Measurements from ENCODE around the gene AURKAIP1.
"Not testable (repeated sequence)": the region's sequence is repeated elsewhere in the genome, so short reads cannot be mapped to it uniquely, and the experiment has no call there.

The AURKAIP1 gene

GRCh38 chr1:1387098-1388077 is 12.4 kb upstream of the AURKAIP1 start:
- DNase-seq (ENCODE audit: low read depth in 2 of 2): no peak

DNA sequence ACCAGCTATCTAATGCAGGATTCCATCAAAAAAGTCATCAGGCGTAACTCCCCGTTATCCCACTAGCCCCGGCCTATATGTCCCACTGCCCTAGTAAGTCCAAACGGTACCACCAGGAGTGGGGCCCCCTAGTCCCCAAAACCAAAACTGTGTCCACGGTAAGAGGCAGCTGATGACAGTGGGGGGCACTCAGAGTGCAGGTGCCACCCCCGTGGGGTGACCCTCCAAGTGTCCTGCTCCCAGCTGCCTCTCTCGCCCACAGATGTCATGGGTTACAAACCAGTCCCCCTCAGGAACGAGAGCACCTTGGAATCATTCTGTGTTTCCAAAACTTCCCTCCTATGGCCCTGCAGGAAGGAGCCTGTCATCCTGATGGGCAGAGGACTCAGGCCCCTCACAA is 10.9 kb upstream of the AURKAIP1 start:
- DNase-seq (ENCODE audit: low read depth in 2 of 2): no peak

- not testable (repeated sequence) for DNase-seq (ENCODE audit: low read depth in 2 of 2)
These were observed 10.3 kb upstream of the AURKAIP1 start for GRCh38 chr1:1385339-1385738.

GRCh38 chr1:1381294-1381693 is 6.3 kb upstream of the AURKAIP1 start:
- DNase-seq (ENCODE audit: low read depth in 2 of 2): no peak

DNA sequence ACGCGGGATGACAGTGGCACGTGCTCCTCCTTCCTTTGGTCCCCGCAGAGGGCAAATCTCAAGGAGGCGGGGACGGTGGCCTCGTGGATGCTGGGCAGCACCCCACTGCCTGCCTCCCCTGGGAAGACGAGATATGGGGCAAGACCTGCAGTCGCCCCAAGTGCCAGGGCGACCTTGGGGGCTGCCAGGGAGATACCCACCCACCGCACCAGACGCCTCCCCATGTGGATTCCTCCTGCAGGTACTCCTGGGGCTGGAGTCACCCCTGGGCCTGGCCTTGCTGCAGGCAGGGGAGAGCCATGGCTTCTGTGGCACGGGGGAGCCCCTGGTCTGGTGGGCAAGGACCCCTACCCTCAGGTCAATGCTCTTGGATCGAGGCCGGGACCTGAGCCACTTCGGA is 5.9 kb upstream of the AURKAIP1 start:
- no peak for DNase-seq (ENCODE audit: low read depth in 2 of 2)

- DNase-seq (ENCODE audit: low read depth in 2 of 2): no peak
These were observed 2.7 kb upstream of the AURKAIP1 start for GRCh38 chr1:1377540-1378205.

DNA sequence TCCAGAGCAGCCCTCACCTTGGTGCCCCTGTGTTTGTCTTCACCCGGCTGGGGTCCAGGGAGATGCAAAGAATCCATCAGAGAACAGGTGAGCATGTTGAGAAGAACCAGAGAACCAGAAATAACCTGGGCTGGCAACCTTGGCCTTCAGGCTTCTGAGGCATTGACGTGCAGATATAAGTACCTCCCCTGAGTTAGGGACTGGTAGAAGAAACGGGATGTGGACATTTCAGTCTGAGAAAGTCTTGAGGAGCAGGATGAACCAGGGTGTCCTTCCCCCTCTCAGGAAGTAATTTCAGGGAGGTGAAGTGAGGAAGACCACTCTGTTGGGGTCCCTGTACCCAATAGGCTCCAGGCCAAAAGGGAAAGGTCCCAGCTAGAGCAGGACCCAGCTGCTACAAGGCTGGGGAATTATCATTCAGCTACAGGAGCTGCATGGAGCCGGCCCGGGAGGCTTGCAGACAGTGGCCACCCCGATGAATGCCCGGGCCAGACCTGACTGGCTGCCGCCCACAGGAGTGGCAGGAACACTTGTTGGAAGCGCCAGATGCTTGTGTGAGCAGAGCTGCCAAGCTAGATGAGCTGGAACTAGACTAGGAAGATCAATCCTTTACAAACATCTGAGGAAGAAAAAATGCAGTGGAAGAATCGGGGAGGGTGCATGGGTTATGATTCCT is 1.7 kb upstream of the AURKAIP1 start:
- no peak for DNase-seq (ENCODE audit: low read depth in 2 of 2)

DNA sequence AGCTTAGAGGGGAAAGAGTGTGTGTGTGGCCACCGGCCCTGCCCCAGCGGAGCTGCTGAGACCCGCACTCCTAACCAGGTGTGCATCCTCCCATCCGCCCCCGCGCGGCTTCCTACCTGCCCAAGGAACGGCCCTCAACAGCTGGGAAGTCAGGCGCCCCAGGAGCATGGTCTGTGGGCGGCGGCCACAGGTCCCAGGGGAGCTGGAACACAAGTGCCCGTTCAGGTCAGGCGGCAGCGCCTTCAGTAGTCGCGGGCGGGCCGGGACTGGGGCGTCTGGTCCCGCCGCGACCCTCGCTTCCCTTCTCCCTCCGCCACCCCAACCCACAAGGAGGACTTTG is 448 bp downstream of the AURKAIP1 start:
- DNase-seq (ENCODE audit: low read depth in 2 of 2): no peak

- DNase-seq (ENCODE audit: low read depth in 2 of 2): no peak
These were observed 1.0 kb downstream of the AURKAIP1 start for GRCh38 chr1:1373815-1374588.

GRCh38 chr1:1373051-1373814 is 1.8 kb downstream of the AURKAIP1 start:
- no peak for DNase-seq (ENCODE audit: low read depth in 2 of 2)

DNA sequence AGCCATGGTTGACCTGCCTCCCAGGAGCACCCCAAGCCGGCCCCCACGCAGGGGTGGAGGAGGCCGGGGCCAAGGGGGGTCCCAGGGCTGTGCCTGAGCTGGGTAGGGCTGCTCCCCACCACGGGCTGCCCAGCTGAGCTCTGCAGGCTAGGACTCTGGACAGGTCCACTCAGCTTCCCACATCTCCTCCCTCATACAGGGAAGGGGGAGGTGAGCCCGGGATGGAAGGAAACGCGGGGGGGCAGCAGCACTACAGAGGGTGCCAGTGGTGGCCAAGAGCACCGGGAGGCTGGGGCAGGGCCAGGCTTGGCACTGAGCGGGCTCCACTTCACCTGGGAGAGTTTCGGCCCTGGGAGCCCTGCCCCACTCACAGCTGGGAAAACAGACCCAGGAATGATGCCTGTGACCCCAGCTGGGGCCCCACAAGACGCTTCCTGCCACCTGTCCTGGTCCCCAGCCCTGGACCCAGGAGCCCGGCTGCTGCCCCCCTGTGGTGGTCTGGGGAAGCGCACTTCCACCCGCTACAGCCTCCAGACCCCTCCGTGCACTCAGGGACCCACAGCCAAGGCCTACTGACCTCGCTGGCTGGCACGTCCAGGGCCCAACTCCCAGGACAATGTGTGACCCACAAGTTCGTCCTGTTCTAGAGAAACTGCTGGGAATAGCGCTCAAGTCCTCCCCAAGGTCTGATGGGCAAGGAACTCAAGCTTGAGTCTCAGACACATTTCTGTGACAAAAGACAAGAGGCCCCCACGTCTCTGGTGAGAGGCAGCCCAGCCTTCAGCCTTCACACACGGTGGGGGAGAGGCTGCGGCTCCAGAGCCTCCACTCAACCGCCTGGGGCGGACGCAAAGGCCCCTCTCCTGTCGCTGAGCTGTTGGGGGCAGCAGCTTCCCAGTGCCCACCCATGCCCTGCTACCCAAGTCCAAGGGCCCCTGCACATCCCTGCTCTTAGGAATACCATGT is 3.0 kb downstream of the AURKAIP1 start:
- DNase-seq (ENCODE audit: low read depth in 2 of 2): peak; percentile 34 to 69

DNA sequence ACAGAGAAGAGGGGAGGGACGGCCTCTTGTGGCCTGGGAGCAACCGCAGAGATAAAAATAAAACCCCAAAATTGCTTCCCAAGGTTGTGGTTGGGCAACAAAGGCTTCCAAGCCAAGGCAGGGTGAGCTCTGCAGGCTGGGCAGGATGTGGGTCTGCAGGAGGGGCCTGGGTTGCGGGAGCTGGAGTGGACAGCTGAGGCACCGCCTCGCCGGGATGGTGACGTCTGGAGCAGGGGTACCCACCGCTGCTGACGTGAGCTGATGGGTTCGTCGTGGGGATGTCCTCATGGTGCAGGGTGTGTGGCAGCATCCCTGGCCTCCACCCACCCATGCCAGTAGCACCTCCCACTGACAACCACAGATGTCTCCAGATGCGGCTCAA is 3.7 kb downstream of the AURKAIP1 start:
- peak in 1 of 2 donors; percentile 11 for DNase-seq (ENCODE audit: low read depth in 2 of 2)

- no peak for DNase-seq (ENCODE audit: low read depth in 2 of 2)
These were observed 4.2 kb downstream of the AURKAIP1 start for GRCh38 chr1:1370771-1371300.

- not testable (repeated sequence) for DNase-seq (ENCODE audit: low read depth in 2 of 2)
These were observed 4.9 kb downstream of the AURKAIP1 start for GRCh38 chr1:1370094-1370493.

- no peak for DNase-seq (ENCODE audit: low read depth in 2 of 2)
These were observed 7.7 kb downstream of the AURKAIP1 start for GRCh38 chr1:1367315-1367714.

GRCh38 chr1:1366699-1367066 is 8.3 kb downstream of the AURKAIP1 start:
- DNase-seq (ENCODE audit: low read depth in 2 of 2): no peak

DNA sequence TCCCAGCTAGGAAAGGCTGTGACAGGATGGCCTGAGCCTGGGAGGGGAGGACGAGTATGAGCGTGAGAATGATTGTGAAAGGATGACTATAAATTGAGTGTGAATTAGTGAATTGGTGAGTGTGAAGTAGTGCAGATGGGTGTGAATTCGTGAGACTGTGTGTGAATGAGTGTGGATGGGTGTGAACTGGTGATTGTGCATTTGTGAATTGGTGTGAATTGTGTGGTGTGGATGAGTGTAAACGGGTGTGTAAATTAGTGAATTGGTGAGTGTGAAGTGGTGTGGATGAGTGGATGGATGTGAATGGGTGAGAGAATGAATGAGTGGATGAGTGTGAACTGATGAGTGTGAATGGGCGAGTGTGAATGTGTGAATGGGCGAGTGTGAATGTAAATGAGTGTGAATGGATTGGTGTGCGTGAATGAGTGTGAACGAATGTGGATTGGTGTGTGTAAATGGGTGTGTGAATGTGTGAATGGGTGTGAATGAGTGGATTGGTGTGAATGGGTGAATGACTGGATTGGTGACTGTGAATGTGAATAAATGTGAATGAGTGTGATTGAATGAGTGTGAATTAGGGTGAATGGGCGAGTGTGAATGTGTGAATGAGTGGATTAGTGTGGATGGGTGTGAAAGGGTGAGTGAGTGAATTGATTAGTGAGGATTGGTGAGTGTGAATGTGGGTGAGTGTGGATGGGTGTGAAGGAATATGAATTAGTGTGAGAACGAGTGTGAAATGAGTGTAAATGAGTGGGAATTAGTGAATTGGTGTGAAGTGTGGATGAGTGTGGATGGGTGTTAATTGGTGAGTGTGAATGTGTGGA is 8.9 kb downstream of the AURKAIP1 start:
- no peak for DNase-seq (ENCODE audit: low read depth in 2 of 2)

- DNase-seq (ENCODE audit: low read depth in 2 of 2): no peak
These were observed 10.7 kb downstream of the AURKAIP1 start for GRCh38 chr1:1364266-1364665.

- no peak for DNase-seq (ENCODE audit: low read depth in 2 of 2)
These were observed 13.0 kb downstream of the AURKAIP1 start for GRCh38 chr1:1361982-1362423.
